Superior temporal gyrus (tissue), 1 donor: ENCODE measurements around the gene CHAF1A.

Experiments
- DNase-seq: peaks from one replicate; pipeline ENCODE4 v3.0.0-alpha.2; 2016; ENCODE audit errors: extremely low spot score

CHAF1A gene, protein sequence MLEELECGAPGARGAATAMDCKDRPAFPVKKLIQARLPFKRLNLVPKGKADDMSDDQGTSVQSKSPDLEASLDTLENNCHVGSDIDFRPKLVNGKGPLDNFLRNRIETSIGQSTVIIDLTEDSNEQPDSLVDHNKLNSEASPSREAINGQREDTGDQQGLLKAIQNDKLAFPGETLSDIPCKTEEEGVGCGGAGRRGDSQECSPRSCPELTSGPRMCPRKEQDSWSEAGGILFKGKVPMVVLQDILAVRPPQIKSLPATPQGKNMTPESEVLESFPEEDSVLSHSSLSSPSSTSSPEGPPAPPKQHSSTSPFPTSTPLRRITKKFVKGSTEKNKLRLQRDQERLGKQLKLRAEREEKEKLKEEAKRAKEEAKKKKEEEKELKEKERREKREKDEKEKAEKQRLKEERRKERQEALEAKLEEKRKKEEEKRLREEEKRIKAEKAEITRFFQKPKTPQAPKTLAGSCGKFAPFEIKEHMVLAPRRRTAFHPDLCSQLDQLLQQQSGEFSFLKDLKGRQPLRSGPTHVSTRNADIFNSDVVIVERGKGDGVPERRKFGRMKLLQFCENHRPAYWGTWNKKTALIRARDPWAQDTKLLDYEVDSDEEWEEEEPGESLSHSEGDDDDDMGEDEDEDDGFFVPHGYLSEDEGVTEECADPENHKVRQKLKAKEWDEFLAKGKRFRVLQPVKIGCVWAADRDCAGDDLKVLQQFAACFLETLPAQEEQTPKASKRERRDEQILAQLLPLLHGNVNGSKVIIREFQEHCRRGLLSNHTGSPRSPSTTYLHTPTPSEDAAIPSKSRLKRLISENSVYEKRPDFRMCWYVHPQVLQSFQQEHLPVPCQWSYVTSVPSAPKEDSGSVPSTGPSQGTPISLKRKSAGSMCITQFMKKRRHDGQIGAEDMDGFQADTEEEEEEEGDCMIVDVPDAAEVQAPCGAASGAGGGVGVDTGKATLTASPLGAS

DNA sequence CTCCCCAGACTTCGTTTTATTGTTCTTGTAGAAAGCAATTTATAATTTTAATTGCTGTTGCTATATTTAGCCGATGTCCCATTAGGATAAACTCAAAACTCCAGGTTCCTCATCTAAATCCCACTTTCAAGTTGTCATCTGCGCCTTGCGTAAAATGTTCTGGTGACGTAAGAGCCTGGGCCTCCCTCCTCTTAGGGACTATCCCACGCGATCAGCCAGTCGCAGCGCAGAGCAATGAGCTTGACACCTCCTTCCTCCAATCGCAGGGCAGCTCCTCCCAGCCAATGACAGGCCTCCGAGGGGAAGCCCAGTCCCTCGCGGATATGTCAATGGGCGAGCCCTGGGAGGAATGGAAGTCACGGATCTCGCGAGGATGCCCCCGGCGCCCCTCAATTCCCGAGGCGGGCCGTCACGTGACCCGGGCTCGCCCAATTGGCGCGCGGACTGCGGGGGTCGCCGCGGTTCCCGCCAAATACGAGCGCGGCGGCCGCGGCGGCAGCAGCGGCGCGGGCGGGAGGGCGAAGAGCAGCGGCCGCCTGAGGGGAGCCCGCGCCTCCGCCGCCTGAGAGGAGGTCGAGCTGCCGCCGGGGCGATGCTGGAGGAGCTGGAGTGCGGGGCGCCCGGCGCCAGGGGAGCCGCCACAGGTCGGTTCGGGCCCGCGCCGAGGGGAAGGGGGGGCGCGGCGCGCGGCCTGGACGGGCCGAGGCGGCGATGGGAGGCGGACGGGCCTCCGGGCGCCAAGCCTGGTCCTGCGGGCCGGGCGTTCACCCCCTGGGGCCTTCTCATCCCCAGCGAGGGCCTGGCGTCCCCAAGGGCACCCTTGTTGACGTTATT is at the start of gene CHAF1A:
Gene CHAF1A, plus strand, starts transcription at position 470 of the 834 bp plus-strand sequence. Its CDS starts 123 bp downstream, at position 593.
- peak; percentile 100 for DNase-seq

DNA sequence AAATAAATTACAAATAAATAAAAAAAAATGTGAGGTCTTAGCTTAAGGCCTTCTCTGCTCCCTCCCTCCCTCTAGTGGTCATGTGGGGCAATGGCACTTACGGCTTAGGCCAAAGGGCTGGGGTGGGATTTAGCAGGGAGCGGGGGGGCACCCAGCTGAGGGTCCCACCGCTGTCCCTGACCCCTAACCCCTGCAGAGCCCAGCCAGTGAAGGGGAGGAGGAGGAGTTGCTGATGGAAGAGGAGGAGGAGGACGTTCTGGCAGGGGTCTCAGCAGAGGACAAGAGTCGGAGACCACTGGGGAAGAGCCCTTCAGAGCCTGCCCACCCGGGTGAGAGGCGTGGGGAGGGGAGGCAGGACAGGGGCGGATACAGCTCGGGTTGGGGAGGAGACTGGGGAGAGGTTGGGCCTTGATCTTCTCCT is 49.7 kb upstream of the CHAF1A start:
- peak; percentile 51 for DNase-seq

DNA sequence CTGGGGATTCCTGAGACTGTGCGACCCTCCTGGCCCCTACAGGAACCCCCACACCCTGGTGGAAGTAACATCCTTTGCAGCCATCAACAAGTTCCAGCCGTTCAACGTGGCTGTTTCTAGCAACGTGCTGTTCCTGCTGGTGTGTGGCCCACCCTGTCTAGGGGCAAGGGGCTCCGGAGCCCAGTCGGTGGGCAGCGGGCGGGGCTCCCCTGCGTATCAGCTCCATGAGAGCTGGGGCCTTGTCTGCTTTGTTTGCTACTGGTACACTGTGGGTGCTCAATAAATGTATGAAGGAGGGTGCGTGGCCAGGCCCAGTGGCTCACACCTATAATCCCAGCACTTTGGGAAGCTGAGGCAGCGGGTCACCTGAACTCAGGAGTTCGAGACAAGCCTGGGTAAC is 48.2 kb upstream of the CHAF1A start:
- DNase-seq, result no peak

DNA sequence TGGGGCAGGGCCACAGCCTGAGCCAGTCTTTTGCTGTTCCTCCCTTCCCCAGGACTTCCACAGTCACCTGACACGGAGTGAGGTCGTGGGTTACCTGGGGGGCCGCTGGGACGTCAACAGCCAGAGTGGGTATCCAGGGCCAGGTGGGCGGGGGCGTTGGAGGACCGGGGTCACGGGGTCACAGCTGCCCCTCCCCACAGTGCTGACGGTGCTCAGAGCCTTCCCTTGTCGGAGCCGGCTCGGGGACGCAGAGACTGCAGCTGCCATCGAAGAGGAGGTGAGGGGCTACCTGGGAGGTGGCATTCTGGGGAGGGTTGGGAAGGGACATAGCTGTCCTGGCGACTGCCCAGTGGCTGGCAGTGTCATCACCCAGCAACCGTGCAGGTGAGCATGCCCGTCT is 47.5 kb upstream of the CHAF1A start:
- no peak for DNase-seq

DNA sequence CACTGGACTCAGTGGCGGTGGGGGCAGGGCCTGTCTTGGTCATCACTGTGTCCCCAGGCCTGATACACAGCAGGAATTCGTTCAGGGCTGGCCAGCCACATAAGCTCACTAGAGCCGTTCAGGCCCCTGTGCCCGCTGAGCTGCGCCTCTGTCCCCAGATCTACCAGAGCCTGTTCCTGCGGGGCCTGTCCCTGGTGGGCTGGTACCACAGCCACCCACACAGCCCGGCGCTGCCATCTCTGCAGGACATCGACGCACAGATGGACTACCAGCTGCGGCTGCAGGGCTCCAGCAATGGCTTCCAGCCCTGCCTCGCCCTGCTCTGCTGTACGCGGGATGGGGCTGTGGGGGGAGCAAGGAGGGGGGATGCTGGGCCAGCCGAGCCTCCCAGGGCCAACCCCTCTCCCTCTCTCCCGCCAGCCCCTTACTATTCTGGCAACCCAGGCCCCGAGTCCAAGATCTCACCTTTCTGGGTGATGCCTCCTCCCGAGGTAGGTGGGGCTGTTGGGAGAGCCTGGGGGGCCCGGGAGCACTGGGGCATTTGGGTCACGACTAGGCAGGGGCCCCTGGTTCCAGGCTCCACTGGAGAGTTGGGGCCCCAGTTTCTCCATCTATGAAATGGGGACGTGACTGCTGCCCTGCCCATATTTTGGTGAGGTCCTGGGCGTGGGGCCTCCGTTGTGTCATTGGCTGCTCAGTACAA is 45.2 kb upstream of the CHAF1A start:
- no peak for DNase-seq

DNA sequence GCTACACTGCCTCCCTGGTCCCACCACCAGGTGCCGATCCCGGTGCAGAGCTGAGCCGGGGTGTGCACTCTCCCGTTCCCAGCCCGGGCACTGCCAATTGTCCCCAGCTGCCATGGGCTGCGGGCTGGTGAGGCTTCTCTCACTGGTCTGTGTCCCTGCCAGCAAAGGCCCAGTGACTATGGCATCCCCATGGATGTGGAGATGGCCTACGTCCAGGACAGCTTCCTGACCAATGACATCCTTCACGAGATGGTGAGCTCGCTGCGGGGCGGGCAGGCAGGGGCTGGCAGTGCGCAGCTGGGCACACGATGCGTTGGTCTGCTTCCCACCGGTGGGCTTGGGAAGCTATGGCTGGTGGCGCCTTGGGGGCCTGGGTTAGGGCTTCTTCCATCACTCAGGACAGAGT is 44.5 kb upstream of the CHAF1A start:
- DNase-seq, result no peak

DNA sequence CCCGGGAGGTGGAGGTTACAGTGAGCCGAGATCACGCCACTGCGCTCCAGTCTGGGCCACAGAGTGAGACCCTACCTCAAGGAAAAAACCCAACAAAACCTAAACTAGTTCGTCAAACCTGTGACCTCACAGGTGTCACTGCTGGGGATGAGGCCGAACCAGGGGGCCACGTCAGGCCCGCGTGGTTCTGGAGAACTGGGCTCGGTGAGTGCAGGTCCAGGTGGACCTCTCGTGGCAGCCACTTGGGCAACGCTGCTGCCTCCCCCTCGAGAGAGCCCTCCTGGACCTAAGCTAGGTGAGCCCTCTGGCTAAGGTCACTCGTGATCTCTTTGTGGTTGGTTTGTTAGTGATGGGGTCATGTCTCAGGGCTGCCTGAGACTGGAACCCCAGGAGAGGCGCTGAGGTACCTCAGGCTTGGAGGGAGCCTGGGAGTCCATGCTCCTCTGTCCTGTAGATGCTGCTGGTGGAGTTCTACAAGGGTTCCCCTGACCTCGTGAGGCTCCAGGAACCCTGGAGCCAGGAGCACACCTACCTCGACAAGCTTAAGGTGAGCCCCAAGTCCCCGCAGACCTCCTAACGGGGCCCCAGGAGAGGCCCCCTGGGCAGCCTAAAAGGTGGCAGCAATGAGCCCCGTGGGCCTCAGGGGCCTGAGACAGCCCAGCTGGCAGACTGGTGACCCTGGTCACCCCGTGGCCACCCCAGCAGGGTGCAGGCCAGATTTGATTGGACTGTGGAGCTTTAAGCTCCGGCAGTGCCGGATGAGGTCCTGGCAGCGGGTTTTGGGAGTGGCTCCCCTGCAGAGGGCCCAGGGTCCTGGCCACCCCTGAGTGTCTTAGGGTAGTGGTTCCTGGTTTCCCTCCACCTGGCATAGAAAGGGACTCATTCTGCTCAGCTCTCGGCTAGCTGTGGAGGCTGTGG is 43.5 kb upstream of the CHAF1A start:
- DNase-seq, result no peak

DNA sequence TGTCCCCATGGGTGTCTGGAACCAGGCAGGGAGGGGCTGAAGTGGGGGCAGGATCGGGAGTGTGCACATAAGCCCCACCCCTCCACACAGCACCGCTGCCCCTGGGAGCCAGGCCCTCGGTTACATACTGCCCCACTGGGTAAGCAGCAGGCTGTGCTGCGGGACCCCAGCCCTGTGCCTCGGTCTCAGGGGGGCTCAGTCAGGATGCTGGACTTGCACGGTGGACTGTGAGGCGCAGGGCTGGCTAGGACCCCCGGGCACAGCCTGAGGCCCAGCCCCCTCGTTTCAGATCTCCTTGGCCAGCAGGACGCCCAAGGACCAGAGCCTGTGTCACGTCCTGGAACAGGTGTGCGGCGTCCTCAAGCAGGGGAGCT is 42.8 kb upstream of the CHAF1A start:
- no peak for DNase-seq

DNA sequence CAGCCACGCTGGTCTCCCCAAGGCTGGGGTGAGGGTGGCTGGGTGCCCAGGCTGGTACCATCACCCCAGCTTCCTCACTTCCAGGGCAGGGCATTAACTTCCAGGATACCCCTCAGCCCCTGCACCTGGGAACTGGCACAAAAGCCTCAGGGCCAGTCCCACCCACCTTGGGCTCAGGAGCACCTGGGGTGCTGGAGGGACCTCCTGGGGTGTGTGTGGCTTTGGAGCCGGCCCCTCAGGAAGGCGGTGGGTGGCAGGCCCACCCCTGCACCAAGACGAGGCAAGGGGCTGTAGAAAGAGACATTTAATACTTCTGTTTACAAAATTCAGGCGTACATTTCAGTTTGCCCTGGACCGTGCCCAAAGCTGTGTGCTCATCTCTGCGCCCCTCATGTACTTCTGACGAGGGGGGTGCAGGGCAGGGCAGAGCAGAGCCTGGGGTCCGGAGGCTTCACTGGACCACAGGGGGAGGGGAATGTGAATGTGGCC is 42.3 kb upstream of the CHAF1A start:
- no peak for DNase-seq

DNA sequence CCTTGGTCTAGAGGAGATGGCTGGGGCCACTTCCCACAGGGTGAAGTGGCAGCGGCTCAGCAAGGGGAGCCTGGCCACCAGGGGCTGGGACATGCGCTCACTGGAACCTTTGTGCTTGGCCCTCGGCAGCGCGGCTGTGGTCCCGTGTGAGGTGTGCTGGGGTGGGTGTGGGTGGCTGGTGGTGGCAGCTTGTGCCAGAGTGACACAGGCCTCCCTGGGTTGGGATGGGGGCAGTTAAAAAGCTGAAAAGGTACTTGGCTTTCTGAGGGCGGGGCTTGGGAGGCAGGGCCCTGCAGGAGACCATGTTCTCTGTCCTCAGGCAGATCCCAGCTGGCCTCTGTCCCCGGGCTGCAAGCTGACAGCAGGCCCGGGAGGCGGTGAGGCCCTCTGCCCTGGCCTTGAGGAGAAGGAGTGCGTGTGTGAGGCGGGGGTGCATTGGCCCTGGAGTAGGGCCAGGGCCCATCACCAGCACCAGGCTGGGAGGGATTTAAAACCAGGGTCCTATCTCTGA is 41.7 kb upstream of the CHAF1A start:
- no peak for DNase-seq

DNA sequence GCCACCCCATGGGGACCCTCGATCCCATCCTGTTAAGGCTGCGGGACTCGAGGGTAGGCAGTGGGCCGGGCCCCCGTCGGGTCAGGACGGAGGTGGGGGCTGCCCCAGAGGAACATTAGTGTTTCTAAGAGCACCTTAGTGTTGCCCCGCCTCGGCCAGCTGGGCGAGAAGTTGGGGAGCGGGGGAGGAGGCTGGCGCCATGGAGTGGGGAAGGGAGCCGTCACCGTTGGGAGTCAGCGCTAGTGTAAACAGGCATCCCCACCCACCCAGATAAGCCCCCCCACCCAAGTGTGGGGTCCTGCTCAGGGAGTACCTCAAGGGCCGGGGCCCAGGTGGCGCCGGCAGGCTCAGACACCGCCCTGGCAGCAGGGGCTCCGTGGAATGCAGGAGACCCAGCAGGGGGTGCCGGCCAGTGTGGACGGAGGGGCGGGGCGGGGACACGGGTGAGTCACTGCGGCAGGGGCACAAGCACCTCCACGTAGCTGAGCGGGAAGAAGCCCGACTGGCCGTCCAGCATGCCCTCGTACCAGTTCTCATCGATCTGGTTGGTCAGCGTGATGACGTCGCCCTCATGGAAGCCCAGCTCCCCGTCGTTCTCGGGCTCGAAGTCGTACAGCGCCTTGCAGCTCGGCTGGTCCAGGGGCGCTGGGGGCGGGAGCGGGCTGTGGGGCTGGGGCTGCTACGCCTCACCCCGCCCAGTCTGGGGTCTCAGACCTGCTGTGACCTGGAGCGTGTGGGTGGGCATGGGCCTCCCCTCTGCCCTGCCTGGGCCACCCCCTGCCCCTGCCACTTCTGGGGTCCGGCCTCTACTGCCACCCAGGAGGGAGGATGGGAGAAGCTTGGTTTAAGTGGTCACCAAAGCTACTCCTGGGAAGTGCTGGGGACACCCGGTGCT is 41.0 kb upstream of the CHAF1A start:
- DNase-seq, result no peak

DNA sequence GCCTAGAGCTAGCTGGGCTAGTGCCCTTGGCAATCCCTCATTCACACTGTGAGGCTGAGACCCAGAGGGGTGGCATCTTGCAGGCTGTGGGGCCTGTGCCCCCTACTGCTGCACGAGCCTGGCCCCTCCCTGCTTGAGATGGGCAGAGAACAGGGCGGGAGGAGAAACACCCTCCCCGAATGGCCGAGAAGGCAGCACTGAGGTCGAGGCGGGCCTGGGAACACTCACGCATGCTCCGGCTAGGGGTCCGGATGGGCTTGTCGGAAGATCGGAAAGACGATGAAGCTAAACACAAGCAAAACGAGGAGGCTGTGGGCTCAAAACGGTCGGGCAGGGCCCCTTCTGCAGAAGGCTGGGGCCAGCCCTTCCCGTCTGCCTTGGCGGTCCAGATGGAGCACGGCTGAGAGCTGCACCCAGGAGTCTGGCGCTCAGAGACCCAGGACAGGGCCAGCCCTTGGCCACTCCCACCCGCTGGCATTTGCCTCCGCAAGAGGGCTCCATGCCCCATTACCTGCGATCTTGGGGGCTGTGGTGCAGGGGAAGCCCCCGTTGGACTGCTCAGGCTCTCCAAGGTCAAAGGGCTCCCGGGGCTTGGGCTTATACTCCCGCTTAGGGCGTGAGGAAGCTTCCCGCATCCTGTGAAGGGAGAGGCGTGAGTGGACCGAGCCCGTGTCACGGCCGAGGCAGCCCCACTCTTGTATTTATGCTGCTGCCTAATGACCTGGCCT is 40.2 kb upstream of the CHAF1A start:
- no peak for DNase-seq

DNA sequence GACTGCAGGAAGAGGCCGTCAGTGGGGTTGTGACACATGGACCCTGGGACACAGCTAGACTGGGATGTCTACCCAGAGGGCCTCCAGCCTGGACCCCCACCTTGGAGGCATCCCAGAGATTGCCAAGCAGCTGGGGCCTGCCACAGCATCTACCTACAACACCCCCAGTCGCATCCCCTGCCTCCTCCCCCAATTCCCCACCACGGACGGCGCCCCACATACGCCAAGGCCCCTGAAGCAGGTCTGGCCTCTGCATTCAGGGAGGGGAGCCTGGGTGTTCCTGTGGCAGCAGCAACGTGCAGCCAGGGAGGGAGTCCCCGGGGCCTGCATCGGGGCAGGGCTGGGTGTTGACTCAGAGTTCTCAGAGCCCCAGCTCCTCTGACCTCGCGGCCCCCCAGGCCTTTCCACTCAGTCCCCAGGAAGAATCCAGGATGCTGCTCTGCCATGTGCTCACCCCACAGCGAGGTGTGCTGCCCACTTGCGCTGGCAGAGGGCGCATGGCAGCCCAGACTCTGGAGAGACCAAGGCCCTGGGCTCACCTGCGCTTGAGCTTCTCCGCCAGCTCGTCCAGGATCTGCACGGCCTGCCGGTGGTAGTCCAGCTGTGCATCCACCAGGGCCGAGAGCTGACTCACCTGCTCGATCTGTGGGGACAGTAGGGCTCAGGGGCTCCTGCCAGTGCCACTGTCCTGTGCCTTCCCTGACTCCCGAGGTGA is 39.5 kb upstream of the CHAF1A start:
- DNase-seq, result no peak

DNA sequence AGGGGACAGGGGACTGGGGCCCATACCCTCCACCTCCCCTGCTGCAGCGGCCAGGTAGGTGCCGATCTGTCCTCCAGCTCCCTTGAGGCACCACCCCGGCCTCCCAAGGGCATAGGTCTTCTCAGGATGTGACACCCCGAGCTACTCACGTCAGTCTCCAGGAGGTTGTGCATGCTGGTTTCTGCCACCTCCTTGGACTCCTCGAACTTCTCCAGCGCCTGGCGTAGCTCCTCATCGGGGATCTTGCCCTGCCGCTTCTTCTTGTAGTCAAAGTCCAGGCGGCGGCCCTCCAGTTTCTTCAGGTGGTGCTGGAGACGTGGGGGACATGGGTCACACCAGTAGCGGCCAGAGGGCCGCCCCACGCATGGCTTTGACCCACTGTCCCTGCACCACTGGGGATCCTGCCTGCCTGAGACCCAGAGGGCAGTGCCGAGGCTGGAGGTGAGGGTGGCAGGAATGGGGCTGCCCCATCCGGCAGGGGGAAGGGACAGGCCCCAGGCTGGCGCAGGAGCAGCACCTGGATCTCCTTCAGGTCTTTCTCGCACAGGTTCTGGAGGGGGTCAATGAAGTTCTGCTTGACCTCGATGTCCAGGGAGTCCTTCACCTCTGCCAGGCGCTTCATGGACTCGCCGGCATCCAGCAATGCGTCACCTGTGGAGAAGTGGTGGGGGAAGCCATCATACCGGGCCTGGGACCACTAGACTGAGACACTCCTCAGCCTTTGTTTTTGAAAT is 38.7 kb upstream of the CHAF1A start:
- DNase-seq, result no peak

DNA sequence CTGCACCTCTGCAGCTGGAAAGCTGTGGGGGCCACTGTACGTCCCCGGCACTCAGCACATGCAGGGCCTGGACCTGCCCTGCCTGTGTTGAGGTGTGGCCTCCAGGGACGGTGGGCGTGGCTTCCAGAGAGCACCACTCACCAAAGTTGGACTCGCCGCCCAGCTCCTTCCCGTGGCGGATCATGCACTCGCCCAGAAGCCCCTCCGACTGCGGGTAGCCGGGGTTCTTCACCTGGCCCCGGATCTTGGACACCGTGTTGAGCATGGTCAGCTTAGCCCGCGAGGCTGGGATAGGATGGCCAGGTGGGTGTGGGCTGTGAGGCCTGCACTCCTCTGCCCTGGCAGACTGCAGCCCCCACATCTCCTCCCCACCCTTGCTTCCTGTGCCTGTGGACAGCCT is 37.1 kb upstream of the CHAF1A start:
- DNase-seq, result no peak

DNA sequence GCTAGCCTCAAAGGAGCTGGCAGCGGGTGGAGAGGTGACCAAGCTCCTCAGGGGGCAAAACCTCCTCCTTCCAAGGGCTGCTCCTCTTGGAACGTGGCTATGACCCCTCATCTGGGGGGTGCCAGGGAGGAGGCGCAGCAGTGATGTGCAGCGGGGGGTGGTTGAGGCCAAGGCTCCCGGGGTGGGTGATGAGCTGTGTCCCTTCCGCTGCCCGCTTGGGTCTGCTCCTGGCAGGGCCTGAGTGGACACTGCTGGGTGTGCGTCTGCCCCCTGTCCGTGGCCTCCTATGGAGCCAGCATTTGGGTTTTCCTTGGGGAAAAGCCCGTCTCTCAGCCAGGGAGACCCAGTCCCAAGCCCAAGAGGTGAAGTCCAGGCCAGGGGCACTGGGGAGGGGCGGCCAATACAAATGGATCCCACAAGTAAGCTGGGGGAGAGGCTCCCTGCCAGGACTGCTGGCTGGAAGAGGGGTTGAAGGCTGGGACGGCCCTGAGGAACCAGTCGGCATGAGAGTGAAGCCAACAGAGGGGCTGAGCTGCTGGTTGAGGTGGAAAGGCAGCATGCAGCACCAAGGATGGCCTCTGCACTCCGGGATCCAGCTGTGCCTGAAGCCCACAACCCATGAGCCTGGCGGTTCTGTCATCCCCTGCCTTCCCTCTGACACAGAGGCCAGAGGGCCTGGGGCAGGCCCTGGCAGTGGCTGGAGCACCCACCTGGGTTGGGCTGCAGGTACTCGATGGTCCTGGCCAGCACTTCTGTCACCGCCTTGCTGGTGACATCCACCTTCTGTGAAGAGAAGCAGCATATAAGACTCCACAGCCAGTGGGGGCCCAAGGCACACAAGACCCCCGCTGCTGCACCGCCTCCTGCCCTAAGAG is 36.4 kb upstream of the CHAF1A start:
- DNase-seq, result no peak
